Measurements from ENCODE around the gene CPNE6.

The CPNE6 gene

GRCh38 chr14:24060984-24061913 lies 10.1 kb upstream of the CPNE6 start:
- no peak overlapping the region for H3K9ac ChIP-seq (ENCODE audit: low read length)
- no peaks in the 10 kb centered on the region for H4K20me1 ChIP-seq (ENCODE audit: insufficient read depth, low read length)
- no peaks in the 10 kb centered on the region for H3F3A ChIP-seq (ENCODE audit: insufficient read depth, low read length)
- no peaks in the 10 kb centered on the region for H3K9me2 ChIP-seq (ENCODE audit: low read depth, low read length)
- H3K4me1 ChIP-seq (ENCODE audit: insufficient read depth, low read length, severe bottlenecking), result no peaks in the 10 kb centered on the region
- H3K79me2 ChIP-seq (ENCODE audit: insufficient read depth, low read length), result no peaks in the 10 kb centered on the region
- no peak overlapping the region for H2AFZ ChIP-seq (ENCODE audit: low read length)
- H3K36me3 ChIP-seq (ENCODE audit: insufficient read depth, low read length), result no peaks in the 10 kb centered on the region
- no peak overlapping the region for H3K4me2 ChIP-seq (ENCODE audit: low read length)
- TF ChIP-seq EZH2 (IDR thresholded peaks at IDR 0.05; ENCODE audit: borderline replicate concordance, low read length) (no peak), CTCF (IDR thresholded peaks at IDR 0.05; ENCODE audit: low read length) (no peak)
- no peaks in the 10 kb centered on the region for H3K27me3 ChIP-seq (ENCODE audit: insufficient read depth, low read length)
- no peaks in the 10 kb centered on the region for H3K9me3 ChIP-seq (ENCODE audit: low read length)
- H3K27ac ChIP-seq (ENCODE audit: low read depth, low read length, poor library complexity, severe bottlenecking), result no peak overlapping the region
- H3K4me3 ChIP-seq (ENCODE audit: low read depth, low read length, poor library complexity, severe bottlenecking), result no peak overlapping the region

GRCh38 chr14:24062216-24062980 lies 9.0 kb upstream of the CPNE6 start:
- no peak for TF ChIP-seq EZH2 (IDR thresholded peaks at IDR 0.05; ENCODE audit: borderline replicate concordance, low read length)
- no peak for TF ChIP-seq CTCF (IDR thresholded peaks at IDR 0.05; ENCODE audit: low read length)
- Histone ChIP-seq H3K4me3 (ENCODE audit: low read depth, low read length, poor library complexity, severe bottlenecking) (no peak overlapping the region), H3K36me3 (ENCODE audit: insufficient read depth, low read length) (no peaks in the 10 kb centered on the region), H3K79me2 (ENCODE audit: insufficient read depth, low read length) (no peaks in the 10 kb centered on the region), H2AFZ (ENCODE audit: low read length) (no peak overlapping the region), H3K27me3 (ENCODE audit: insufficient read depth, low read length) (0 out of 2 replicates have a peak, but pooled peaks cover 5% of the 10 kb centered on the region), H3K9me2 (ENCODE audit: low read depth, low read length) (no peaks in the 10 kb centered on the region), H4K20me1 (ENCODE audit: insufficient read depth, low read length) (no peaks in the 10 kb centered on the region), H3K9me3 (ENCODE audit: low read length) (no peaks in the 10 kb centered on the region), H3K4me2 (ENCODE audit: low read length) (no peak overlapping the region), H3K4me1 (ENCODE audit: insufficient read depth, low read length, severe bottlenecking) (no peaks in the 10 kb centered on the region), H3K27ac (ENCODE audit: low read depth, low read length, poor library complexity, severe bottlenecking) (no peak overlapping the region), H3K9ac (ENCODE audit: low read length) (no peak overlapping the region), H3F3A (ENCODE audit: insufficient read depth, low read length) (no peaks in the 10 kb centered on the region)

GRCh38 chr14:24063263-24063836 lies 8.0 kb upstream of the CPNE6 start:
- H3K9me2 ChIP-seq (ENCODE audit: low read depth, low read length), result no peaks in the 10 kb centered on the region
- no peak overlapping the region for H3K4me2 ChIP-seq (ENCODE audit: low read length)
- no peaks in the 10 kb centered on the region for H3K79me2 ChIP-seq (ENCODE audit: insufficient read depth, low read length)
- 0 out of 2 replicates have a peak, but pooled peaks cover 9% of the 10 kb centered on the region for H3K27me3 ChIP-seq (ENCODE audit: insufficient read depth, low read length)
- H3F3A ChIP-seq (ENCODE audit: insufficient read depth, low read length), result no peaks in the 10 kb centered on the region
- H3K4me1 ChIP-seq (ENCODE audit: insufficient read depth, low read length, severe bottlenecking), result no peaks in the 10 kb centered on the region
- TF ChIP-seq EZH2 (IDR thresholded peaks at IDR 0.05; ENCODE audit: borderline replicate concordance, low read length) (no peak), CTCF (IDR thresholded peaks at IDR 0.05; ENCODE audit: low read length) (no peak)
- no peaks in the 10 kb centered on the region for H3K9me3 ChIP-seq (ENCODE audit: low read length)
- H4K20me1 ChIP-seq (ENCODE audit: insufficient read depth, low read length), result no peaks in the 10 kb centered on the region
- H3K36me3 ChIP-seq (ENCODE audit: insufficient read depth, low read length), result no peaks in the 10 kb centered on the region
- no peak overlapping the region for H3K27ac ChIP-seq (ENCODE audit: low read depth, low read length, poor library complexity, severe bottlenecking)
- no peak overlapping the region for H3K4me3 ChIP-seq (ENCODE audit: low read depth, low read length, poor library complexity, severe bottlenecking)
- no peak overlapping the region for H3K9ac ChIP-seq (ENCODE audit: low read length)
- H2AFZ ChIP-seq (ENCODE audit: low read length), result no peak overlapping the region

Measured in OCI-LY1 (cell line).